Keratinocyte (primary cell): Measurements from ENCODE around the gene GDAP2.

Source experiments
- EZH2 ChIP-seq: IDR thresholded peaks from one replicate; pipeline ENCODE4 v1.6.1; 2012; ENCODE audit warnings: inconsistent platforms, mild to moderate bottlenecking, low read length, moderate library complexity
- TF ChIP-seq, protein P1 (sequence below), 3 experiments: IDR thresholded peaks in 1 of 3; conservative IDR thresholded peaks in 1 of 3; optimal IDR thresholded peaks in 1 of 3; 2 replicates in 2 of 3; 3 replicates in 1 of 3; pipeline versions ENCODE3 to v1.5.1; 2011; ENCODE audit warnings: low read length in 3 of 3, mild to moderate bottlenecking in 3 of 3, moderate library complexity in 2 of 3, control low read depth in 1 of 3, inconsistent platforms in 1 of 3; ENCODE audit not compliant: insufficient read depth in 2 of 3; ENCODE audit errors: extremely low read depth in 1 of 3

DNA sequence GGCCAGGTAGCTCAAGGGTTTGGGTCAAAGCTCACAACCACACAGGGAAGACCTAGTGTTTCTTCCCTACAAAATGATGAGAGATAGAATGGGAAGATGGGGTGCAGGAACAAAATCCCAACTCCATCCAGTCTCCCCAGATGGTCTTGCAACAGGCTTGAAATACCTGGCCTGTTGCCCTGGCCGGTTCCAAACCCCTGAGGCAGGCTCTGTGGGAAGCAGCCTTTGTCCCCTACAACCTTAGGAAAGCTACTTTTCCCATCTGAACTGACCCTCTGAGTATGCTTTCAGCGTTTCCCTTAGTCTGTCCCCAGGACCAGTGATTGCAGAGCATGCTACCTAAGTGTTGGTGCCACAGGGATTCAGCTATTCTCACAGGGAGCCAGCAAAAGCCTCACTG lies 104.0 kb downstream of the GDAP2 start:
- TF ChIP-seq, protein P1, sequence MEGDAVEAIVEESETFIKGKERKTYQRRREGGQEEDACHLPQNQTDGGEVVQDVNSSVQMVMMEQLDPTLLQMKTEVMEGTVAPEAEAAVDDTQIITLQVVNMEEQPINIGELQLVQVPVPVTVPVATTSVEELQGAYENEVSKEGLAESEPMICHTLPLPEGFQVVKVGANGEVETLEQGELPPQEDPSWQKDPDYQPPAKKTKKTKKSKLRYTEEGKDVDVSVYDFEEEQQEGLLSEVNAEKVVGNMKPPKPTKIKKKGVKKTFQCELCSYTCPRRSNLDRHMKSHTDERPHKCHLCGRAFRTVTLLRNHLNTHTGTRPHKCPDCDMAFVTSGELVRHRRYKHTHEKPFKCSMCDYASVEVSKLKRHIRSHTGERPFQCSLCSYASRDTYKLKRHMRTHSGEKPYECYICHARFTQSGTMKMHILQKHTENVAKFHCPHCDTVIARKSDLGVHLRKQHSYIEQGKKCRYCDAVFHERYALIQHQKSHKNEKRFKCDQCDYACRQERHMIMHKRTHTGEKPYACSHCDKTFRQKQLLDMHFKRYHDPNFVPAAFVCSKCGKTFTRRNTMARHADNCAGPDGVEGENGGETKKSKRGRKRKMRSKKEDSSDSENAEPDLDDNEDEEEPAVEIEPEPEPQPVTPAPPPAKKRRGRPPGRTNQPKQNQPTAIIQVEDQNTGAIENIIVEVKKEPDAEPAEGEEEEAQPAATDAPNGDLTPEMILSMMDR (optimal IDR thresholded peaks at IDR 0.05 in 1 of 3, IDR thresholded peaks at IDR 0.05 in 1 of 3, conservative IDR thresholded peaks at IDR 0.05 in 1 of 3; ENCODE audit: extremely low read depth in 1 of 3, insufficient read depth in 2 of 3, low read length in 3 of 3), result no peak
- TF ChIP-seq EZH2, result no peak
